Esophagus muscularis mucosa (tissue), 3 donors: ENCODE measurements around the gene PRM1.

Experiments
- CTCF ChIP-seq, 3 experiments: fragments of 200-600 bp in 2 of 3; fragments of 450-650 bp in 1 of 3; sonication (generic) in 2 of 3; IDR thresholded peaks; one replicate each; pipeline ENCODE4 v1.5.1; 2017 to 2019; ENCODE audit warnings: antibody characterized with exemption in 3 of 3, mild to moderate bottlenecking in 2 of 3, moderate library complexity in 1 of 3
- POLR2A ChIP-seq: fragments of 450-650 bp; IDR thresholded peaks from one replicate; pipeline ENCODE4 v1.6.1; 2017; ENCODE audit warnings: antibody characterized with exemption, moderate library complexity, mild to moderate bottlenecking, low read depth

DNA sequence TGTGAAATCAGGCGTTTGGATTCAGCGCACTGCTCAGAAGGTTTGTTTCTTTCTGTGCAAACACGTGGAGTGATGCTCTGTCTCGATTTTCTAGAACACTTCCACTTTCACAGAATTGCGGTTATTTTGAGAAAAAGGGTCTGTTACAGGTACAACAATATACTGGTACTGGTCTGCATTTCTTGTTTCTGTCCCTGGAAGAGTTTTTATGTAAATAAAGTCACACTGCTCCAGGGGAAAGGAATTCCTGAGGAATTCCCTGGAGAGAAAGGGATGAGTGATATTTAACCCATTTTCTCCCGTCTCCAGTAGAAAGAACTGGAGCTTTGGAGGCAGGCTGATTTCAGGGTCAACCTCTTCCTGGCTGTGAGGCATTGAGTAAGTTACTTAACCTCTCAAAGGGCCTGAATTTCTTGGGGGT, 48.0 kb upstream of the PRM1 start:
- TF ChIP-seq CTCF (IDR thresholded peaks at IDR 0.05), result no peak
- TF ChIP-seq POLR2A, result no peak
